Measurements from ENCODE around the gene SH3TC2. TPM values are rescaled to one million over a fixed set of nuclear protein-coding genes. Genes with fewer than 3 reads are reported as not detected.

Gene SH3TC2
- total RNA-seq, 2 donors from 2014 or later, result 0.27 to 0.75 TPM

GRCh38 chr5:149004559-149004958, 58.3 kb downstream of the SH3TC2 start:
- no peak overlapping the region for H3K9ac ChIP-seq (ENCODE audit: extremely low read depth, low read length, poor library complexity, severe bottlenecking)
- no peaks in the 10 kb centered on the region for H3K27me3 ChIP-seq (ENCODE audit: control insufficient read depth, insufficient read depth, low read length, poor library complexity, severe bottlenecking)
- no peak overlapping the region for H3K4me3 ChIP-seq (ENCODE audit: low read length)
- no peak for TF ChIP-seq CTCF (conservative IDR thresholded peaks at IDR 0.05)
- Mint-ChIP-seq H3K27me3 (ENCODE audit: insufficient read depth) (peaks cover 5% of the 10 kb centered on the region), H3K36me3 (ENCODE audit: low read depth) (no peaks in the 10 kb centered on the region), H3K27ac (no peak overlapping the region), H3K9me3 (no peaks in the 10 kb centered on the region), H3K4me3 (no peak overlapping the region), H3K4me1 (peaks cover 15% of the 10 kb centered on the region)
- no peaks in the 10 kb centered on the region for H3K9me3 ChIP-seq (ENCODE audit: control insufficient read depth, low read length)
- no peak for DNase-seq
- WGBS, 2 experiments (ENCODE audit: insufficient coverage in 1 of 2, insufficient read length in 1 of 2), result 92 to 100% methylated on average over 5 to 6 of the region's 6 CpGs
- no peaks in the 10 kb centered on the region for H3K36me3 ChIP-seq (ENCODE audit: control insufficient read depth, insufficient read depth, low read length)
- H3K4me1 ChIP-seq (ENCODE audit: control insufficient read depth, insufficient read depth, low read length), result no peaks in the 10 kb centered on the region
- H3K27ac ChIP-seq (ENCODE audit: low read depth, low read length), result no peak overlapping the region

- Mint-ChIP-seq H3K9me3 (no peaks in the 10 kb centered on the region), H3K27ac (no peak overlapping the region), H3K4me3 (no peak overlapping the region), H3K36me3 (ENCODE audit: low read depth) (no peaks in the 10 kb centered on the region), H3K27me3 (ENCODE audit: insufficient read depth) (peaks cover 7% of the 10 kb centered on the region), H3K4me1 (peaks cover 12% of the 10 kb centered on the region)
- no peak for DNase-seq
- no peak for TF ChIP-seq CTCF (conservative IDR thresholded peaks at IDR 0.05)
- Histone ChIP-seq H3K36me3 (ENCODE audit: control insufficient read depth, insufficient read depth, low read length) (no peaks in the 10 kb centered on the region), H3K4me1 (ENCODE audit: control insufficient read depth, insufficient read depth, low read length) (no peaks in the 10 kb centered on the region), H3K9ac (ENCODE audit: extremely low read depth, low read length, poor library complexity, severe bottlenecking) (no peak overlapping the region), H3K9me3 (ENCODE audit: control insufficient read depth, low read length) (no peaks in the 10 kb centered on the region), H3K4me3 (ENCODE audit: low read length) (no peak overlapping the region), H3K27me3 (ENCODE audit: control insufficient read depth, insufficient read depth, low read length, poor library complexity, severe bottlenecking) (no peaks in the 10 kb centered on the region), H3K27ac (ENCODE audit: low read depth, low read length) (no peak overlapping the region)
- WGBS, 2 experiments (ENCODE audit: insufficient coverage in 1 of 2, insufficient read length in 1 of 2), result 89 to 97% methylated on average over 3 of the region's 3 CpGs
These were observed 59.8 kb downstream of the SH3TC2 start for GRCh38 chr5:149002761-149003689.

GRCh38 chr5:149002053-149002452, 60.8 kb downstream of the SH3TC2 start:
- Mint-ChIP-seq H3K36me3 (ENCODE audit: low read depth) (no peaks in the 10 kb centered on the region), H3K9me3 (no peaks in the 10 kb centered on the region), H3K27ac (peak overlapping the region; percentile 26), H3K4me1 (peaks cover 12% of the 10 kb centered on the region), H3K4me3 (no peak overlapping the region), H3K27me3 (ENCODE audit: insufficient read depth) (peaks cover 10% of the 10 kb centered on the region)
- no peak for TF ChIP-seq CTCF (conservative IDR thresholded peaks at IDR 0.05)
- H3K27me3 ChIP-seq (ENCODE audit: control insufficient read depth, insufficient read depth, low read length, poor library complexity, severe bottlenecking), result no peaks in the 10 kb centered on the region
- peak; percentile 84 for DNase-seq
- no peak overlapping the region for H3K4me3 ChIP-seq (ENCODE audit: low read length)
- H3K36me3 ChIP-seq (ENCODE audit: control insufficient read depth, insufficient read depth, low read length), result no peaks in the 10 kb centered on the region
- H3K4me1 ChIP-seq (ENCODE audit: control insufficient read depth, insufficient read depth, low read length), result no peaks in the 10 kb centered on the region
- no peaks in the 10 kb centered on the region for H3K9me3 ChIP-seq (ENCODE audit: control insufficient read depth, low read length)
- H3K9ac ChIP-seq (ENCODE audit: extremely low read depth, low read length, poor library complexity, severe bottlenecking), result no peak overlapping the region
- peak overlapping the region; percentile 67 for H3K27ac ChIP-seq (ENCODE audit: low read depth, low read length)
- 58% methylated on average over 5 of the region's 5 CpGs; no CpG with 5 or more reads in 1 of the 2 experiments for WGBS, 2 experiments (ENCODE audit: insufficient coverage in 1 of 2, insufficient read length in 1 of 2)

All from endodermal cell (in vitro differentiated cells).